M059J (cell line): ENCODE measurements around the gene SP5. TPM values are rescaled to one million over a fixed set of nuclear protein-coding genes. Genes with fewer than 3 reads are reported as not detected.
"Not testable (repeated sequence)": the region's sequence is repeated elsewhere in the genome, so short reads cannot be mapped to it uniquely, and the experiment has no call there.

ENCODE experiments used
- DNase-seq: peaks from one replicate; pipeline ENCODE4 v3.0.0-alpha.2; 2012; ENCODE audit warnings: low read depth
- total RNA-seq: library from RNA; depleted of rRNA; stranded (reverse); fragments of >200 nt; shearing (Covaris generic); gene quantifications from 2 replicates; pipeline ENCODE4 v1.2.3, GENCODE V29; 2014; rRNA removed

The SP5 gene
- 0.42 TPM in 1 of 2 replicates, not detected in the other for total RNA-seq

DNA sequence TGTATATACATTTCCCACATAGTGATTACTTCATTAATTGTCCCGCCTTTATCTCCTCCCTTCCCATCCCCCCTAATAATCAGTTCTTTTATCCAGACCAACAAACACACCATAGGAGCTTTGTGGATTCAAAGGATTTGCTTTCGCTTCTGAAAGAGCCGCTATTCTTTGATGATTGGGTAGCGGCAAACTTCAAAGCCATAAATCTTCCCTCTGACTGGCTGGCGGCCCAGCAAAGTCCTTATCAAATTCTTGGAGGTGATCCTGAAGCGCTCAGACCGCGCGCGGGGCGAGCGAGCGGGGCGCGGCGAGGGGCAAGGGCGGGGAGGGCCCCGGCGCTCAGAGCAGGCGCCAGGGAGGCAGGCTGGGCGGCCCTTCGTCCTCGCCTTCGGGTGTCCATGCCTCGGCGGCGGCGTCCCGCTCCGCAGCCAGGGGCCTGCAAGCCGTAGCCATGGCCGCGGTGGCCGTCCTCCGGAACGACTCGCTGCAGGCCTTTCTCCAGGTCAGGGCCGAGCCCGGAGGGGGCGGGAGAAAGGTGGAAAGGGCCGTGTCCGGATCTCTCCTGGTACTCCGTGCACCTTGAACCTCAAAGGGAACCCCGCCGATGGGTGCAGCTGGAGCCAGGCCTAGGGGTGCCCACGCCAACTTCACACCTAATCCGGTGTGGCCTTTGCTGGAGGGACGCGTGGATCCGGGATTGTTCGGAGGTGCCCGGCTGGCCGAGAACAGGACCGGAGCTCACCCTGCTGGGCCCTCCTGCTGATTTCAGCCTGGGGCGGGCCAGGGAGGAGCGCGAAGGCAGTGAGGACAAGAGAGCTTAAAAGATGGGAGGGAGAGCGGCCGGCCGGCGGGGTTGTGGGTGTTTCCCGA is at the start of gene SP5:
SP5 (plus strand) TSS at position 276 of the 870 bp plus-strand sequence; CDS start at position 452, 176 bp downstream.
- peak; percentile 80 for DNase-seq

DNA sequence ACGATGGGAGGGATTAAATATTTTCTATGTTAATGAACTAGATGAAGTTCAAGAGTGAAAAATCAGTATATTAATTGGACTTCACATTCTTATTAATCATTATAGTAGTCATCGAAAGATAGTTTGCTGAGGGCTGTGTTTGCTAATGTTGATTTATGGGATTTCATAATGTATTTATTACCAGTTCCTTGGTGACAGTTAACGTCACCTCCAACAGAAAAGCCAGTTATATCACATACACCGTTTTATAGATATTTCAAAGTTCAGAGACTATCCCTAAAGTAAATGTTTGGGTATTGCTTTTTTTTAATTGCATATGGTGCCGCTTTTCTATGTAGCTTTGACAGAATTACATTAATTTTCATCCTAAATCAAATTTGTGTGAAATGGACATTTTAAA is 49.4 kb upstream of the SP5 start:
- no peak for DNase-seq

DNA sequence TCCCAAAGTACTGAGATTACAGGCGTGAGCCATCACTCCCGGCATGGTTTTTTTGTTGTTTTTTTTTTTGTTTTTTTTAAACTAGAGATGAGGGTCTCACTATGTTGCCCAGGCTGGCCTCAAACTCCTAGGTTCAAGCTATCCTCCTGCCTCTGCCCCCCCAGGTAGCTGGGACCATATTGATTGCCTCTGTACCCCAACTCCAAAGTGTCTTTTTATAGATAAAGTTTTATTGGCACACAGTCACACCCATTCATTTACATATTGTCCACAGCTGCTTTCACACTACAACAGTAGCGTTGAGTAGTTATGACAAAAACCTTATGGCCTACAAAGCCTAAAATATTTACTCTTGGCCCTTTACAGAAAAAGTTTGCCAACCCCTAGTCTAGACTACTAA is 45.2 kb upstream of the SP5 start:
- no peak for DNase-seq

DNA sequence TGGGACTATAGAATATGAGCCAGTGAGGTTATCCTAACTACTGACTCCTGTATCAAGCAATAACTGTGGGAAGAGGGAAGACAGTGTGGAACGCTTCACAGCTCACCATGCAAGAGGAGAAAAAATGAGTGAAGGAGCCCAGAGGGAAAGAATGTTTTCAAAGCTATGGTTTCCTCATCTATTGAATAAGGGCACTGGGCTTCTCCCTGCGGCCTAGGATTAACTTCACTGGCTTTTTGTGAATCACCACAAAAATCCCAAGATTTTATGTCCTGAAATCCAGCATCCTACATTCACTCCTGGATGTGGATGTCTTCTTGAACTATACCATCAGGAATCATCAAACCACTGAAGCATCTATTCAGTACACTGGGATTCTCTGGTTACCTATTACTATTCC is 44.5 kb upstream of the SP5 start:
- DNase-seq: no peak

DNA sequence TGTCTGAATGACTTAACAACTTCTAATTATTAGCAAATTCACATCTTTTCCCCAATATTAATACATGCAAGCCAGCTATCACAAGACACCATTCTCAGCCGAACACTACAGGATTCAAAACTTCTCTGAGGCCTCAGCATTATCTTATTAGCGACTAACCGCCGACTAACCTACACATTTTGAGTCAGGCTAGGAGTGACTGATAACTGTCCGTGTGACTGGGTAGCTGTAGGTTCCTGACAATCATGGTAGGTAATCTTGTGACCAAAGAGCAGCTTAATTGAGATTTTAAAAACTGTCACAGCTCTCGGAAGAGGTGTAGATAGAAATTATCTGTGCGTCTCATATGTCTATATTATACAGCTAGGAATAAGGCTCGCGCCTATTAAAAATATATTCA is 44.1 kb upstream of the SP5 start:
- no peak for DNase-seq

DNA sequence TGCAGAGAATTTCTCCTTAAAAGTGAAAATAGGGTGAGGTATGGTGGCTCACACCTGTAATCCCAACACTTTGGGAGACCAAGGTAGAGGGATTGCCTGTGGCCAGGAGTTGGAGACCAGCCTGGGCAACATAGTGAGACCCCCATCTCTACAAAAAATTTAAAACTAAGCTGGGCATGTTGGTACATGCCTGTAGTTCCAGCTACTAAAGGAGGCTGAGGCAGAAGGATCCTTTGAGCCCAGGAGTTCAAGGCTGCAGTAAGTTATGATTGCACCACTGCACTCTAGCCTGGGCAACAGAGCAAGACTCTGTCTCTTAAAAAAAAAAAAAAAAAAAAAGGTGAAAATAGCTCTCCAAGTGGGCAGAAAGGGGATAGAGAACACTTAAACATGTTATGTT is 40.9 kb upstream of the SP5 start:
- not testable (repeated sequence) for DNase-seq

DNA sequence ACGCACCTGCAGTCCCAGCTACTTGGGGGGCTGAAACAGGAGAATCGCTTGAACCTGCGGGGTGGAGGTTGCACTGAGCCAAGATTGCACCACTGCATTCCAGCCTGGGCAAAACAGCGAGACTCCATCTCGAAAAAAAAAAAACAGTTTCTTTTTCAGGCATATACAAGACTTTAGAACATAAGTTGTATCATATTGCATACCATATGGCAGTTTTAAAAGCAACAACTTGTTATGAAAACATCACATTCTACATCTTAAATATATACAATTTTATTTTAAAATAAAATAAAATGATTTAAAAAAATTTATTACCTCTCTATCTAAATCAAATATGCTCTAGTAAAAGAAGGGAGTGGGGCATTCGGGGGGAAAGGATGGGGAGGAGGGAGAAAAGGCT is 39.4 kb upstream of the SP5 start:
- no peak for DNase-seq

DNA sequence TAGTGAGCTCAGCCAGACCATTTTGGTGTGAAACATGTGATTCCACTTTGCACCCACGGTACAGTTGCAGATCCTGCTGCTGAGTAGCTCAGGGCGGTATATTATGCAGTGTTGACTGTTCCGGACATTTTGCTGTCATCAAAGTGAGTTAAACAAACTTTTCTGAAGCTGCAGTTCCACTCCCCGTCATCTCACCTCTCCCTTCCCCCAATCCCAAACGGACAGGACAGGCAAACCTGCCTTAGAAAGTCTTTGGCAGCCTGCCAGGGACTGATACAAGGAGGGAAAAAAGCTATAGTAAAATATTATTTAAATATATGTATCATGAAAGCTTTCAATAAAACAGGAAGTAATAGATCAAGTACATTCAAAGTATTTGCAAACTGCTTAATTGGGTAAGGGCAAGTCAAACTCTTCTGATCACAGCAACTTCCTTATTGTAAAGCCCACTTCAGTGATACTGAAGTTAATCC is 35.5 kb upstream of the SP5 start:
- DNase-seq: no peak

DNA sequence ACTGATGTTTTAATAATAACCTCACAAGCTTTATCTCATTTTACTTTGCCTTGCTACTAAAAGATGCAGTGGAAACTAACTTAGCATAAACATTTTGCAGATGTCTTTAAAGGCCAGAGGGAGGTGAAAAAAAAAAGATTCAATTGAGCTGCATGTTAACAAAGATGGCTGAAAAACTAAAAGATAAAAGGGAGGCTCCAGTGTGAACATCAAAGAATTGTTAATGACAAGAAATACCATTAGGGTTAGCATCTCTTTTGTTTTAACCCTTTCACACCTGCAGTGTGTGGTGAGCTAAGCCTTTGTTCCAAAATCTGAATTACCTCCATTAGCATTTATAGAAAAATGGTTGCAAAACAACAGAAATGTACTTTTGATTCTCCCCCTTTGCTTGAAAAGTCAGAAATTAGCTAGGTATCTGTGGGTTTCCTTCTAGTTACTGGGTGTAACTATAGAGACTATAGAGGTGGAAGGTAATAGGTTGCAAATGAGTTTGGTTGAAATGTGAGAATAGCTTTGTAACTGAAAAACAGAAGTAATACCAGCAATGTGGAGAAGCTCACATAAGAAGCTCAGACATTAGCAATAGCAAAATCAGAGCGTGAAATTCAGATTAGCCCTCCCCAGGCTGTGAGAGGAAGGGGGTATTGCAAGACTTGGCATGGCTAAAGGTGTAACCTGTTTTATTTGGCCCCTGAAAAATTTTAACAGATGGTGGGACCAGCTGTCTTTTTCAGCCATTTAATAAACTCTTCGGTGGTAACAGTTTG is 34.8 kb upstream of the SP5 start:
- no peak for DNase-seq

DNA sequence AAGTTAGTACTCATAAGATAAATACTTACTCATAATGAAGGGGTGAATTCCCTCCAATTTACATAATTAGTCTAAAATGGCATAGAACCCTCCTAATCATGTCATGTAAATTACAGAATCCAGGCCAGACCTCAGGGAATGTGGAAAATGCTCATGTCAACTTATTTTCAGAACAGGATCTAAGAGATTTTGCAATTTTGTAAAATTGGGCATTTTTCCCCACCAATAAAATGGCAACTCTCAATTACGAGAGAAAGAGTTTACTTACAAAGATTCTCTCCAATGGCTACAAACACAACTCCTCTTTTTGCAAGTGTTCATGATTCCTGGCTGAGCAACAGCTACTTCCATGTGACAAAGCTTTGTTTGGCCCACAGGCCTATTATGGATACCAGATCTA is 33.8 kb upstream of the SP5 start:
- DNase-seq: no peak

DNA sequence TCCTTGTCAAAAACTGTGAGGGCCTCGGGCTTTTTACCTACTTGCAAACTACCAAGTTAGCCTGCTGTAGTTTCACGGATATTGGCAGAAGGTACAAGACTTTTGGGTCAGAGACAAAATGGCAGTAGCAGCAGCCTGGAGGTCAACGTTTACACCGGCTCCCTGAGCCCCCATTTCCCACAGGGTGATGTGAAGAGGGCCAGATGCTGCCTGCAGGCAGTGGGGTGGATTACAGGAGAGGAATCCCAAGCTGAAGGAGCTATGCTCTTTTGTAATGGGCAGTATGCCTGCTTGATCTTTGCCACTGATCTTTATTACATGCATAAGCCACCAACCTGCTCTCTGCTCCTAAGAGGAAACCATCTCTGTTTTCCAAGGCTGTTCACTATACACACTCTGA is 29.5 kb upstream of the SP5 start:
- no peak for DNase-seq

DNA sequence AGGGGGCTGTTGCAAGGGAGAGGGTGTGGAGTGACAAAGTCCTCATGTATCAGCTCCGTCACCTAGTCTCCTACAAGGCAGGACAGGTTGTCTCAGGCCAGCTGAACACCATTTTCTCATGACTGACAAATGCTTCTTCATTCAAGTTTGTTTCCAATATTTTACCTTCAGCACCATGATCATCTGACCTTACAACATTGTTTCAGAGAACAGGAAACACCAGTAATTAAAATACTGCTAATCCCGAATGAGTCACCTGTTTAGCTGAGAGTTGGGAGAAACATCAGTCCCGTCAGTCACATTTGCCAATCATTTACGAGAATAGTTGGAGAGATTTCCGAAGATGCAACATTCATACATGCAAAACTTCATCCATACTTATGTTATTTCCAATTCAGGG is 25.7 kb upstream of the SP5 start:
- no peak for DNase-seq

DNA sequence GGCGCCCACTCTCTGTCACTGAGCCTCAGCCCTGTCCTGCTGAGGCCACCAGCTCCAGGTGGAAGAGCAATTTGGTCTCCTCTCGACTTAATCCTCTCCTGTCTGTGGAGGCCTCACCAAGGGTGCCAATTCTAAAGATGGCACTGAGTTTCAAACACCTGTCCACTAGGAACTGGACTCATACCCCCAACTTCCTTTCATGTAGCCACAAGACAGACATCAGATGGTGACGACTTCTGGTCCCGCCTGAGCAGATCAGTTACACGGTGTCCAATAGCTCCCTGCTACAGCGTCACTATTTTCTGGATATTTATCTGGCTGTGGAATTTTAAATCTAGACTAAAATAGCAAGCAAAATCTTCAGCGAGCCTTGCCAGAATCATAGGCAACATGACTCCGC is 24.5 kb upstream of the SP5 start:
- DNase-seq: no peak

DNA sequence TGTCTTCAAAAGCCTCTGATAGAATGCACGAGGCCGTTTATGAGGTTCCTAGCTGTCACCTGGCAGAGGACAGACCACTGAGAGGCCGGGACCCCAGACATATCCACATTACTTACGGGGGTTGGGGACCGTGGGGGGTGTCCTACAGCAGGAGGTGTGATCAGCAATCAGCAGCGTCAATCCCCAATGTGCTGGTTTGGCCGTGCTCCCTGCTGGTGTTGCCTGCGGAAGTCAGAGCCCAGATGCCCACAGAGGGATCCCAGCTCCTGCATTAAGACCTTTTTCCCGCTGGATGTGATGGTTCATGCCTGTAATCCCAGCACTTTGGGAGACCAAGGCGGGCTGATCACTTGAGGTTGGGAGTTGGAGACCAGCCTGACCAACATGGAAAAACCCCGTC is 20.8 kb upstream of the SP5 start:
- no peak for DNase-seq

DNA sequence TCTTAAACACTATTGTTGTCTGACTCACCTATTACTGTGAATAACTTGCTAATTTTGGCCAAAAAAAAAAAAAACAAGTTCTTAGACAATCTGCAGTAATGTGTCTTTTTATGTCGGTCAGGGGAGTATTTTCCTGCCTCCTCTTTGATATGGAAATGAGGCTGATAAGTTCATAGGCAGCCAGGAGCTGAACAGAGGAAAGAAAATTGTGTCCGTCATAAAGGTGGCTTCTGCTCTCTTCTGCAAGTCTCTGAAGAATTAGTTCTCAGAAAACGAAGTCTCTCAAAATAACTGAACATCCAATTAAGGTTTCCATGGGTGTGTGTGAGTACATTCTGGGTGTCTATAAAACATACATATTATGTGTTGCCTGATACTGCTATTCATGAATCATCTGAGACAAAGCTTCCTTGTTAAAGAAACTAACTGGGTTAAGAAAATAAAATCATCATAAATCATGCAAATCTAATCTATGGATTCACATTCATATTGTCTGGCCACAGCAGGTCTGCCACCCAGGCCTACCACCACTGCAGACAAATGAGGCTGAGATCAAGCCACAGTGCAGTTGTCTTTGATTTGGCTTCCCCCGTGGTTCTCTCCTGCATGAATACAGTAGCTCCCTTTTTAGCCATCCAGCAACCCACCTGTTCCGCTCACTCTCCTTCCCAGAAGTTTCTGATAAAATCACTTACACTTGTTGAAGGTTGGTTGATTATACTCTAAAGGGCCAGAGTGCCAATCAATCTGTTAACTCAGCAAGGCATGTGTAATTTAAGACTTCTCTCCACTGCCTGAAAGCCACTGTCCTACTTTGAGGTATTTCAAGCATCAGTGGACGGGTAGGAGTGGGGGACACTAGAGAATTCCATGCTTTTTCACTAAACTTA is 19.4 kb upstream of the SP5 start:
- DNase-seq: no peak

DNA sequence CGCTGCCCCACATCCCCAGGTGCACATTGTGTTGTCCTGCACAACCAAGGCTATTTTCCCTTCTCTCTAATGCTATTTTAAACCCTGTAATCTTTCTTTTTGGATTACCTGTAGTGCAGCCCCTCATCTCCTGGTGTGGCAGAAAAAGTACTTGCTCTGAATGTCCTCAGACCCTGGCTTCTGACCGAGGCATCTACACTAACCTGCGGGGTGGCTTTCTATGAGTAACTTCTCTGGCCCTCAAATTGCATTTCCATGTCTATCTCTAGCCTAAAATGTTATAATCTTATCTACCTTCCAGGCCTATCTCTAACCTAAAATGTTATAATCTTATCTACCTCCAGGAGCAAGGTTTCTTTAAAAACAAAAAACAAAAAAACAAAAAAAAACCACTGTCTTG is 18.2 kb upstream of the SP5 start:
- DNase-seq: no peak

DNA sequence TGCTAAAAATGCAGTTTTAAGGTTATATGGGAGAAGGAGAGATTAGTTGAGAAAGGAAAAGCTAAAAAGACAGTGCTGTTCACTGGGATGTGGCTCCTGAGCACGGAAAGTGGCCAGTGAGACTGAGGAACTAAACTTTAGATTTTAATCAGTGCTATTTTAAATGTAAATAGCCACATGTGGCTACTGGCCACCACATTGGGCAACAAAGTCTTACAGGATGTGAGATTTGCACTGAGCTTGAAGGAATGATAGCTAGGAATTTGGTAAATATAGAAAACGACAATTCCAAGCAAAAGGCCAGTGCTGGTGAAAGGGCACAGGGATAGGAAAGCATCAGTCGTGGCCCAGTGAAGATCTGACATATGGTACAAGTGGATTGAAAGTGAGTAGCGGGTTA is 14.1 kb upstream of the SP5 start:
- no peak for DNase-seq

DNA sequence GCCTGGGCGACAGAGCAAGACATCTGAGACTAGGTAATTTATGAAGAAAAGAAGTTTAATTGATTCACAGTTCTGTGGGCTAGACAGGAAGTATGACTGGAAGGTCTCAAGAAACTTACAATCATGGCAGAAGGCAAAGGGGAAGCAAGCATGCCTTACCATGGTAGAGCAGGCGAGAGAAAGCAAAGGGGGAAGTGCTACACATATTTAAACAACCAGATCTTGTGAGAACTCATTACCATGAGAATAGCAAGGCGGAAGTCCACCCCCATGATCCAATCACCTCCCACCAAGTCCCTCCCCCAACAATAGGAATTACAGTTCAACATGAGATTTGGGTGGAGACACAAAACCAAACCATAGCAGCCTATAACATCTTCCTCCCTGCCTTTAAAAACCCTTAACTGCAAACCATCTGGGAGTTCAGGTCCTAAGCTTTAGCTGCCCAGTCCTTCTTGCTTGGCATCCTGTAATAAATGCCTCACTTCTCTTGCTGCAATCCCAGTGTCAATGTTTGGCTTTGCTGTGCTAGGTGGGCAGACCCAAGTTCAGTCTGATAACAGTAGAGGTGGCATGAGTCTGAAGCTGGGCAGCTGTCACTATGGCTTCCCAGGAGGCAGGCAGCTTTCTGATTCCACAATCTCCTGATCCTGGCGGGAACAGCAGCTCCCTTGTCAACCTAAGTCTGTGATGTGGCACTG is 11.2 kb upstream of the SP5 start:
- DNase-seq: no peak

DNA sequence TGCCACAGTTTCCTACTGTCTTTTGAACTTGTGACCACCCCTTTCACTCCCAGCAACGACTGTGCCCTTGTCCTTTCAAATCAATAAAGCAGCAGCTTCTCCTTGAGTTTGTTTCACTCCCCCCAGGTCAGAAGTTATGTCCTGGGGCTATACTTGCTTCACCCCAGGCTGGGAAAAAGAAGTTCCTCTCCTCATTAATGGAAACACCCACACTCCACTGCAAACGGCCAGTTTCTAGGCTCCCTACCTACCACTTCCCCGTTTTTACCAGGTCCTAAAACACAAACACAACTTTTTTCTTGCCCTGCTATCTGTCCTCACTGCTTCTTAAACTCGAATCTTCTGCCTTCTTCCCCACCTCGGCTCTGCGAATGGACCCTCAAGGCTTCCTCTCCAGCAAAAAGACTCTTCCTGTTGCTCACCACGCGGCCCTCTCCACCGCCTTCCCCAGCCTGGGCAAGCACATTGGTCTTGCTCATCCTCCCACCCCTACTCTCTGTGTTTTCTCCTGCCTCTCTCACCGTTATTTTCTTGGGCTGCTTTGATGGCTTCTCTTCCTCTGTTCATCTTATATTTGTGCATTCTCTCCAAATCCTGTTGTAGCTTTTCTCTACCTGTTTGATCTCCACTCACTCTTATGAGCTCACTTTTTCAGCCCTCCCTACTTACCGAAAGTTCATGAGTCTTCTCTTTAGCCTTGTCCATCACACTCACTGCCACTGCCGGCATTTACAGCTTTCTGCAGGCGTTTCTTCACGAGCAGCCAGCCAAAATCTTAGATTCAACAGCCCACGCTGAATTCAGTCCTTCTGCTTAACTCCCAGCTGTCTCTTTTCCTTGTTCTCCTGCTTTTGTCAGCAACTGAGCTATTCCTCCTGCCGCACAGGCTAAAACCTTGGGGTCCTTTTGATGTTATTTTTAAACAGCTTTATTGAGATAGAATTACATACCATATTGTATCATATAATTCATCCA is 7.0 kb upstream of the SP5 start:
- DNase-seq: no peak

DNA sequence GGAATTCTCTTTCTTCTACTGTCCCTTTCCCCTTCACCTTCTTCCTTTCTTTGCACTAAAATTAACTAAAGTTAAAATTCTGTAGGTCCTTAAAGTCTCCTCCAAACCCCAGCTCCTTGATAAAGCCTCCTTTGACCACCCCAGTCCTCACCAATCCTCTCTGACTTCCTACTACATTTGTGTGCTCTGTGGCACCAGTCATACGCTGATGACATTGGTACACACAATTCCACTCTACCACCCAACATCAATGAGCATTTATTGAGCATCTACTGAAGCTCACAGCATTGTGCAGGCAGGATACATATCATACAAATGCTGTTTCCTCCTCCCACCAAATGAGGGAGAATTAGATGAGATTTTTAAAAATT is 4.5 kb upstream of the SP5 start:
- no peak for DNase-seq
